ENCODE results near the gene RALGPS1. TPM values are rescaled to one million over a fixed set of nuclear protein-coding genes. Genes with fewer than 3 reads are reported as not detected.

The RALGPS1 gene
- total and polyA plus RNA-seq, 2 of the 8 experiments (the other 6 are each of a cell fraction or from before 2014, with no cell fraction given): 20.0 to 23.5 TPM

DNA sequence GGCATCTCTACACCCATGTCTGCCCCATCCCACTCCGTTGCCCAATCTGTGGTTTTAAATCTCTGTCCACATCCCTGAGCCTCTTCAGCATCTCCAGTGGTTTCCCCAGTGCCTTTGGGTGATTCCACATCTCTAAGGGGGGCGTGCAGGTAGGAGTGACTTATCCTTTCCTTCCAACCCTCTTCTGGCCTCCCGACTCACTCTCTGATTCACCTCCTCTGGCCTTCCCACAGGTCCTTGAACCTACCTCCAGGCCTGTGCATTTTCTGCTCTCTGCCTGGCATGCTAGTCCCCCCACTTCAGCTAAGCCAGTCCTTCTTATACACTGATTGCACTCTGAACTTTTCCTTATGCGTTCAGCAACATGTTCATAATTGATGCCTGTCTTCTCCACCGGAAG lies 99.0 kb downstream of the RALGPS1 start (continued):
- TF ChIP-seq SUZ12 (IDR thresholded peaks at IDR 0.05; ENCODE audit: low read length): no peak
- TF ChIP-seq TEAD4 (IDR thresholded peaks at IDR 0.05; ENCODE audit: low read depth, low read length): no peak
- TF ChIP-seq, protein P1, sequence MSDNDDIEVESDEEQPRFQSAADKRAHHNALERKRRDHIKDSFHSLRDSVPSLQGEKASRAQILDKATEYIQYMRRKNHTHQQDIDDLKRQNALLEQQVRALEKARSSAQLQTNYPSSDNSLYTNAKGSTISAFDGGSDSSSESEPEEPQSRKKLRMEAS (IDR thresholded peaks at IDR 0.05): no peak

All from H1 (cell line).